KG1 (cell line): ENCODE data around the gene PIK3C3.

Experiments used
- DNase-seq: peaks from one replicate; lab custom pipeline; 2025; lab: John Stamatoyannopoulos, UW

PIK3C3 gene

DNA sequence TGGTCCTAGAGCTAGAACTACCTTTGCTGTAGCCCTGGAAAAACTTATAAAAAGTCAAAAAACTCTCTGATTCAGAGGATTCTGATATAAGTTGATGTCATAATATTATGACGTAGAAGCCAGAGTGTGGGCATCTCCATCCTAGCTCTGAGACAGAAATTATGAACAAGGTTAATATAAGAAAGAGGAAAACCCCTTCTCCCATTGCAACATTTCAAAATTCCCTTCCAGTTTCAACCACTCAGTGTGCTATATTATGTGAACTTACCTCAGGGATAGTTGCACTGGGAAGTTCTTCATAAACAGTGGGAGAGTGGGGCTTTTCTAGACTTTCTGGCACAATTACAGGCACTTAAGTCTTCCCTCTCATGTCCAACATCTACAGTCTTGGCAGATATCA, 171.6 kb downstream of the PIK3C3 start:
- no peak for DNase-seq

DNA sequence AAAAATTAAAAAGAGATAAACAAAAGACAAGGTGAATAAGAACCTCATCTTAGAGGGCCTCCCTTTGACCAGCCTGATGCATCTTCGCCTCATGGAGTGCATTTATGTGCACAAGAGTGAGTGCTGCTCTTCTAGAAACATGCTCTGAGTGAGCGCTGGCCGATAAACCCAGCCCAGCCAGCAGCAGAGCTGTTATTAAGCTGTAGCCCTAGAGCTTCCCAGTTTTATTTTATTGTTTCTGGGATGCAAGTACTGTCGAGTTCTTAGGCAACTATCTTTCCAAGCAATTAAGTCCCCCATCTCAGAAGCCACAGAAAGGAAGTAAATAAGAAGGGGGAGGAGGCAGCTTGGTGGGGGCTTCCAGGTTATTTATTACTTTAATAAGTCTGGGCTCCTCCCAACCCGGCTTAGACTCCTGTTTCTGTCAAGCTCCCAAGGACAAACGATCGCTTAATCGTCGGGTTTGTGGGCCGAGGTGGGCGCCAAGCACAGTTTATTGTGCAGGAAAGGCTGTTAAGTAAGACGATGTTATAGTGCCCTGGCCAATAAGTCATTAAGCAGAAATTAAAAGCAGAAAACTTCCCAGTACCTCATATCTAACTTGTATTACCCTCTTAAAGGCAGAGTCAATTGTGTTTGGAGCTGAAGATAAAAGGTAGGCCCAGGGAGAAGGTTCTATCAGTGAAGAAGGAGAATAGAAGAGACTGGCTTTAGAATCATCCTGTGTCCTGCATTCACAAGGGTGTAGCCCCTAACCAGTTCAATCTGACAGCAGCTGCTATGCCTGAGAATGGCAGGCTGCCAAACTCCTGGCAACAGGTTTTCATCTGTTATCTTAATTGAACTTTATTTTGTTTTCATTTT, 176.3 kb downstream of the PIK3C3 start:
- no peak for DNase-seq

DNA sequence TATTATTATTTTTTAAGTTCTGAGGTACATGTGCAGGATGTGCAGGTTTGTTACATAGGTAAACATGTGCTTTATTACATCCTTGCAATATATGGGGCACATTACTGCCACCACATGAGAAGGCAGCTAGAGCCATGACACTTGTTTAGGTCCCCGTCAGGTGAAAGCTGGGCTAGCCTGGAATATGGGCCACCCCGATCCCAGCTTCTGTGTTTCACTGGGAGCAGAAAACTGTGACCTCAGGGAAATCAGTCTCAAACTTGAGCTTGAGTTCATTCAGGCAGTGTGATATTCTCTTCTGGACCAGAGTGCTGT, 176.9 kb downstream of the PIK3C3 start:
- no peak for DNase-seq
